ENCODE results near the gene GCG.
A peak's percentile ranks its signal among the peaks of the same experiment; 100 is the strongest.

Gene GCG

GRCh38 chr2:162152147-162152546, at the start of gene GCG:
Gene GCG, minus strand, starts transcription at chr2:162152247. Its CDS starts 3,069 bp downstream, at chr2:162149178.
- no peak for DNase-seq (ENCODE audit: low spot score)

GRCh38 chr2:162200636-162201035, 48.6 kb upstream of the GCG start:
- no peak for DNase-seq (ENCODE audit: low spot score)

- no peak for DNase-seq (ENCODE audit: low spot score)
Observed at GRCh38 chr2:162199913-162200312, 47.9 kb upstream of the GCG start.

- no peak for DNase-seq (ENCODE audit: low spot score)
Observed at GRCh38 chr2:162198239-162198638, 46.2 kb upstream of the GCG start.

GRCh38 chr2:162197069-162197825, 45.2 kb upstream of the GCG start:
- no peak for DNase-seq (ENCODE audit: low spot score)

- DNase-seq (ENCODE audit: low spot score), result no peak
Observed at GRCh38 chr2:162196638-162197037, 44.6 kb upstream of the GCG start.

- no peak for DNase-seq (ENCODE audit: low spot score)
Observed at GRCh38 chr2:162188451-162188850, 36.4 kb upstream of the GCG start.

- DNase-seq (ENCODE audit: low spot score), result no peak
Observed at GRCh38 chr2:162185541-162186232, 33.6 kb upstream of the GCG start.

GRCh38 chr2:162184821-162185450, 32.9 kb upstream of the GCG start:
- no peak for DNase-seq (ENCODE audit: low spot score)

GRCh38 chr2:162184359-162184758, 32.3 kb upstream of the GCG start:
- no peak for DNase-seq (ENCODE audit: low spot score)

- DNase-seq (ENCODE audit: low spot score), result no peak
Observed at GRCh38 chr2:162182395-162182794, 30.3 kb upstream of the GCG start.

- no peak for DNase-seq (ENCODE audit: low spot score)
Observed at GRCh38 chr2:162177301-162177700, 25.3 kb upstream of the GCG start.

- DNase-seq (ENCODE audit: low spot score), result no peak
Observed at GRCh38 chr2:162175714-162176113, 23.7 kb upstream of the GCG start.

GRCh38 chr2:162174746-162175145, 22.7 kb upstream of the GCG start:
- no peak for DNase-seq (ENCODE audit: low spot score)

GRCh38 chr2:162172802-162173370, 20.8 kb upstream of the GCG start:
- DNase-seq (ENCODE audit: low spot score), result no peak

- DNase-seq (ENCODE audit: low spot score), result no peak
Observed at GRCh38 chr2:162166745-162167144, 14.7 kb upstream of the GCG start.

- no peak for DNase-seq (ENCODE audit: low spot score)
Observed at GRCh38 chr2:162166174-162166573, 14.1 kb upstream of the GCG start.

GRCh38 chr2:162164802-162165201, 12.8 kb upstream of the GCG start:
- no peak for DNase-seq (ENCODE audit: low spot score)

- DNase-seq (ENCODE audit: low spot score), result no peak
Observed at GRCh38 chr2:162159446-162159845, 7.4 kb upstream of the GCG start.

GRCh38 chr2:162156149-162156548, 4.1 kb upstream of the GCG start:
- DNase-seq (ENCODE audit: low spot score), result no peak

GRCh38 chr2:162155093-162155492, 3.0 kb upstream of the GCG start:
- no peak for DNase-seq (ENCODE audit: low spot score)

- peak; percentile 64 for DNase-seq (ENCODE audit: low spot score)
Observed at GRCh38 chr2:162153608-162154224, 1.7 kb upstream of the GCG start.

All from SW480 (cell line).